Activated T-cell treated with anti-CD3 and anti-CD28 coated beads, Interleukin-2, amount 50 U/mL, for 4 hours (primary cell): Measurements from ENCODE around the gene FOXL3. TPM values are rescaled to one million over a fixed set of nuclear protein-coding genes. Genes with fewer than 3 reads are reported as not detected.

Experiments
- ATAC-seq, 2 donors: fragments of 200-7000 bp; cut with Tn5 transposase; one replicate each; pipeline ENCODE4 v1.10.0; 2021
- DNase-seq: peaks from one replicate; pipeline ENCODE4 v3.0.0-alpha.2; 2020
- H3K27me3 Mint-ChIP-seq: one replicate; pipeline ENCODE4 v1.8.0; 2021; ENCODE audit warnings: low read depth, mixed read lengths
- H3K36me3 Mint-ChIP-seq: one replicate; pipeline ENCODE4 v1.8.0; 2022; ENCODE audit warnings: mixed read lengths; ENCODE audit not compliant: insufficient read depth
- H3K4me1 Mint-ChIP-seq: one replicate; pipeline ENCODE4 v1.8.0; 2021; ENCODE audit warnings: low read depth, mixed read lengths
- H3K4me3 Mint-ChIP-seq: one replicate; pipeline ENCODE4 v1.8.0; 2021; ENCODE audit warnings: mild to moderate bottlenecking, moderate library complexity, mixed read lengths
- H3K9me3 Mint-ChIP-seq: one replicate; pipeline ENCODE4 v1.8.0; 2021; ENCODE audit warnings: mixed read lengths
- total RNA-seq, 3 donors: library from RNA; stranded (reverse); gene quantifications; one replicate each; pipeline ENCODE4 v1.2.1, GENCODE V29; 2021

Gene FOXL3
- total RNA-seq, 3 donors from 2014 or later = not detected

GRCh38 chr7:322708-323111, 32.7 kb downstream of the FOXL3 start:
- Mint-ChIP-seq H3K27me3 (peaks cover 21% of the 10 kb centered on the region), H3K4me1 (peaks cover 3% of the 10 kb centered on the region), H3K9me3 (no peaks in the 10 kb centered on the region), H3K4me3 (no peak overlapping the region), H3K36me3 (no peaks in the 10 kb centered on the region)
- ATAC-seq (no peak), DNase-seq (no peak)

DNA sequence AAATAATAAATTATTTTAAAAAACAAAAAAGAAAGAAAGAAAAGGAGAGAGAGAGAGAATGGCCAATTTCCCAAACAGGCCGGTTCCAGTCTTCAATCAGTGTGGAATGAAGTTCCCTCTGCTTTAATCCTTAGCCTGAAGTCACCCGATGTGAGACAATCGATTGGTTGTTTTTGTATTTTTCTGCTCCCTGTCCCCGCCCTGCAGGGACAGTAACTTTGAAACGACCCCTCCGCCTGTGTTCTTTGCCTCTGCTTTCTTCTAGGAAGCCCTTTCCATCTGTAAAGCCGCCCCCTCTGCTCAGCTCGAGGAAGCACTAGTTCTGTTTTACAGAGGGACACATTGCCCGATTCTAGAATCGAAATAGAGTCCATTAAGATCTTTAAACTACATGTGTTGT, 33.4 kb downstream of the FOXL3 start:
- no peak for ATAC-seq
- H3K36me3 Mint-ChIP-seq = no peaks in the 10 kb centered on the region
- DNase-seq = no peak
- H3K27me3 Mint-ChIP-seq = peaks cover 22% of the 10 kb centered on the region
- no peak overlapping the region for H3K4me3 Mint-ChIP-seq
- H3K4me1 Mint-ChIP-seq = peaks cover 3% of the 10 kb centered on the region
- no peaks in the 10 kb centered on the region for H3K9me3 Mint-ChIP-seq

GRCh38 chr7:324011-324410, 34.0 kb downstream of the FOXL3 start:
- Mint-ChIP-seq H3K36me3 (no peaks in the 10 kb centered on the region), H3K27me3 (peaks cover 16% of the 10 kb centered on the region), H3K4me1 (peaks cover 3% of the 10 kb centered on the region), H3K9me3 (no peaks in the 10 kb centered on the region), H3K4me3 (no peak overlapping the region)
- ATAC-seq = no peak
- DNase-seq = no peak

DNA sequence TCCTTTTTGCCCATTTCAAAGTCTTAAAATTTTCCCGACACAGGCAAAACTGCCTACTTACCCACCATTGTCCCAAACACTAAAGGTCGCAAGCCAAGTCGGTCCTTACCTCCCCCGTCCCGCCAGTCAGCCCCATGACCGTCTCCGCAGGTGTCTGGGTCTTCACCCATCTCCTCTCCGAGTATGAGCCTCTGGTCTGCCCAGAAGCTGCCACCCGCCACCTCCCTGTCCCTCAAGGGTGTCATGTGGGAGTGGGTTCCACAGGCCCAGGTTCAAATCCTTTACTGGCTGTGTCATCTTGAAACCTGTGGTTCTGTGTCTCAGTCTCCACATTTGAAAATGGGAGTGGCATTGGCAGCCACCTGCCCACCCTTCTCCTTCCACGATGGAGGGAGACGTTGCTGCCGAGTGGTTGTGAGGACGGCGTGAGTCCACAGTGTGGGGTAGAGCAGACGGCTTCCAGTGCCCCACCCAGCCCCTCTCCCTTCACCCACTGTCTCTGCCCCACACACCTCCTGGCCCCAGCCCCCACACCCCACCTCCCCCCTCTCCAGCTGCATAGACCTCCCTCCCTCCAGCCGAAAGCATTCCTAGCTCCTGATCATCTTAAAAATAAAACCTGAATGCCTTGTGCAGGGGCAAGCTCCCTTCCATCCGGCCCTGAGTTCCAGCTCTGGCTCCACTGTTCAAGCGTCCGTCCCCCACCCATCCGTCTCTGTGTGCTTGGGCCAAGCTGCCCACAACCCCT, 35.3 kb downstream of the FOXL3 start:
- no peaks in the 10 kb centered on the region for H3K9me3 Mint-ChIP-seq
- H3K4me1 Mint-ChIP-seq = peaks cover 3% of the 10 kb centered on the region
- ATAC-seq = no peak
- H3K27me3 Mint-ChIP-seq = peaks cover 6% of the 10 kb centered on the region
- no peak overlapping the region for H3K4me3 Mint-ChIP-seq
- DNase-seq = no peak
- no peaks in the 10 kb centered on the region for H3K36me3 Mint-ChIP-seq

DNA sequence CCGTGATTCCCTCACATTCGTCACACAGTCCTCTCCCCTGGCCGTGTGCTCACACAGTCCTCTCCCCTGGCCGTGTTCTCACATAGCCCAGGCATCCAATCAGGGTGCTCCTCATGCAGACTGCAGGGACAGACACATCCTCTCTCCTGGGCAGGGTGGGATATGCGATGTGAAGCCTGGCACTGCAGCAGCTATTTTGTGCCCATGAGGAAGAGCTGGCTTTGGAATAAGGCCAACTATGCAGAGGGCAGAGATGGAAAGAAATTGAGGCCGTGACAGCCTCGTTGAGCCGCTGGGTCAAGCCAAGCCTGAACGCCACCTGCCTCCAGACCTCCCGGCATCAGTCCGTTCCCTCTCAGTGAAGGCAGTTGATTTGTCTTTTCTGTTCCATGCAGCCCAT, 35.8 kb downstream of the FOXL3 start:
- Mint-ChIP-seq H3K4me3 (no peak overlapping the region), H3K36me3 (no peaks in the 10 kb centered on the region), H3K27me3 (peaks cover 4% of the 10 kb centered on the region), H3K9me3 (no peaks in the 10 kb centered on the region), H3K4me1 (peaks cover 3% of the 10 kb centered on the region)
- DNase-seq (no peak), ATAC-seq (no peak)

GRCh38 chr7:326273-326672, 36.3 kb downstream of the FOXL3 start:
- H3K9me3 Mint-ChIP-seq = no peaks in the 10 kb centered on the region

GRCh38 chr7:326809-327232, 36.9 kb downstream of the FOXL3 start:
- no peak for ATAC-seq
- Mint-ChIP-seq H3K36me3 (no peaks in the 10 kb centered on the region), H3K9me3 (no peaks in the 10 kb centered on the region), H3K4me1 (peaks cover 3% of the 10 kb centered on the region), H3K27me3 (peaks cover 4% of the 10 kb centered on the region), H3K4me3 (no peak overlapping the region)
- no peak for DNase-seq

More at GRCh38 chr7:326273-326672, 36.3 kb downstream of the FOXL3 start:
- Mint-ChIP-seq H3K36me3 (no peaks in the 10 kb centered on the region), H3K4me3 (no peak overlapping the region), H3K4me1 (peaks cover 3% of the 10 kb centered on the region), H3K27me3 (peaks cover 4% of the 10 kb centered on the region)
- ATAC-seq (no peak), DNase-seq (no peak)

- peaks cover 4% of the 10 kb centered on the region for H3K27me3 Mint-ChIP-seq
- ATAC-seq (no peak), DNase-seq (no peak)
- peaks cover 2% of the 10 kb centered on the region for H3K4me1 Mint-ChIP-seq
- H3K4me3 Mint-ChIP-seq = no peak overlapping the region
- no peaks in the 10 kb centered on the region for H3K9me3 Mint-ChIP-seq
- H3K36me3 Mint-ChIP-seq = no peaks in the 10 kb centered on the region
These were observed 37.4 kb downstream of the FOXL3 start for GRCh38 chr7:327233-327931.

DNA sequence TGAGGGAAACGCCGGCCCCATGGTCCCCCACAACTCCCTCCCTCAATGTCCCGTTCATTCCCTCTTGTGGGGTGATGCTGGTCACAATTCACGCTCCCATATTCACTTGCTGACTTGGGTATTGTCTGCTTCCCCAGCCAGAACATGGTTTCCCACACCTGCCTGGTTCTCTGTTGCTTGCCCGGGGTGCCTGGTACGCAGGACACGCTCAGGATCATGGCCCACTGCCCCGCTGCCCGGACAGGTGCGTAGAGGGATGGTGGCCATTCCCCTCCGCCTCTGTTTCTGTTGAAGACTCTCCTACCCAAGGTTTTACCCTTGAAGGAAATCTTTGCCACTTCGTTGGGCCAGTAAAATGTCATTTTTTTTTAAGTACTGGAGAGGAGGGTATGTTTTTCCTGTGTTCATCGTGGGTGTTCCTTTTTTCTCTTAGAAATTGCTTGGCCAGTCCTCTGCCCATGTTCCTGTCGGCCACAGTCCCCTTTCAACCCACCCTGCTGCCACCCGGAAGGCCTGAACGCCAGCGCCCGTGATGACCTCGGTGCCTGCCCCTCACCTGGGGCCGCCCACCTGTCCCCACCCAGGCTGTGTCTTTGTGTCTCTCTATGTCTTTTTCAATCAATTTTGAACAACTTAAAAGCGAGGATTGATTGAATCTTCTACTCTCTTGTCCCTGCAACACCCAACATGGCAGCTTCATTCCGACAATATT, 38.2 kb downstream of the FOXL3 start:
- Mint-ChIP-seq H3K4me1 (peaks cover 1% of the 10 kb centered on the region), H3K36me3 (no peaks in the 10 kb centered on the region), H3K9me3 (no peaks in the 10 kb centered on the region), H3K27me3 (peaks cover 4% of the 10 kb centered on the region), H3K4me3 (no peak overlapping the region)
- DNase-seq (no peak), ATAC-seq (no peak)

GRCh38 chr7:329691-330281, 39.8 kb downstream of the FOXL3 start:
- Mint-ChIP-seq H3K36me3 (no peaks in the 10 kb centered on the region), H3K4me1 (peaks cover 4% of the 10 kb centered on the region), H3K4me3 (no peak overlapping the region), H3K9me3 (no peaks in the 10 kb centered on the region), H3K27me3 (peaks cover 4% of the 10 kb centered on the region)
- DNase-seq (no peak), ATAC-seq (no peak)

GRCh38 chr7:330511-331230, 40.7 kb downstream of the FOXL3 start:
- no peaks in the 10 kb centered on the region for H3K9me3 Mint-ChIP-seq
- H3K4me3 Mint-ChIP-seq = no peak overlapping the region
- no peaks in the 10 kb centered on the region for H3K36me3 Mint-ChIP-seq
- H3K27me3 Mint-ChIP-seq = peaks cover 4% of the 10 kb centered on the region
- H3K4me1 Mint-ChIP-seq = peaks cover 8% of the 10 kb centered on the region
- DNase-seq = no peak
- ATAC-seq = no peak

DNA sequence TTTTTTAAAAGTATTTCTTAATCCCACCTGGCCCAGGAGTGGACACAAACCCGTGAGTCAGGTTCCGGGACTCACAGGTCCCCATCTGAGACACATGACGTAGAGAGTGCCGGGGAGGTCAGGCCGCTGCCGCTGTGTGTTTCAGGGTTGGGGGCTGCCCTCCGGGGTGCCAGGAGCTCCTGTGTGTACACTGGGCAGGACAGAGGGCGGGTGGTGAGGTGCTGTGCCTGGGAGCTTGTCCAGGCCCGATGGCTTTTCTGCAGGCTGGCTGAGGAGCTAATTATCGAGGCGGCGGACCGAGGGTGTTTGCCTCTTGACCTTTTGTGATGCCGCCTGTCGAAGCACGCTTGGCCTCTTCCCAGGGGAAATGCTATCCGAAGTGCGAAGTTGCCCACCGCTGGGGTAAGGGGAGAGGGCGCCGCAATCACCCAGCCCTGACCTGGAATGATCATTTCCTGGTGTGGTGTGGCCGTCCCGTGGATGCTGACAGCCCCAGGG, 42.1 kb downstream of the FOXL3 start:
- H3K4me1 Mint-ChIP-seq = peaks cover 8% of the 10 kb centered on the region
- DNase-seq (no peak), ATAC-seq (no peak)
- H3K27me3 Mint-ChIP-seq = peaks cover 4% of the 10 kb centered on the region
- no peak overlapping the region for H3K4me3 Mint-ChIP-seq
- H3K36me3 Mint-ChIP-seq = no peaks in the 10 kb centered on the region
- no peaks in the 10 kb centered on the region for H3K9me3 Mint-ChIP-seq

GRCh38 chr7:332646-333392, 42.8 kb downstream of the FOXL3 start:
- ATAC-seq (peak; percentile 99 to 100), DNase-seq (peak; percentile 95)
- H3K27me3 Mint-ChIP-seq = peaks cover 4% of the 10 kb centered on the region
- H3K4me1 Mint-ChIP-seq = peaks cover 11% of the 10 kb centered on the region
- H3K36me3 Mint-ChIP-seq = no peaks in the 10 kb centered on the region
- no peak overlapping the region for H3K4me3 Mint-ChIP-seq
- no peaks in the 10 kb centered on the region for H3K9me3 Mint-ChIP-seq
